Left ventricle myocardium superior (tissue), 1 donor: ENCODE measurements around the gene ZNHIT3. TPM values are rescaled to one million over a fixed set of nuclear protein-coding genes. Genes with fewer than 3 reads are reported as not detected.
A peak's percentile ranks its signal among the peaks of the same experiment; 100 is the strongest.

ENCODE experiments used
- ATAC-seq: fragments of 200-7000 bp; cut with Tn5 transposase; one replicate; pipeline ENCODE4 v1.9.1; 2020; ENCODE audit warnings: mild to moderate bottlenecking, moderate library complexity
- DNase-seq: peaks from one replicate; pipeline ENCODE4 v3.0.0-alpha.2; 2020
- intact Hi-C: fragments of 100-400 bp; cut with micrococcal nuclease; formaldehyde crosslinking; loops from one replicate; pipeline ENCODE4 v1.11.0; 2022
- total RNA-seq: library from RNA; stranded (reverse); fragmentation: NEBNext Ultra II Directional; extraction: Animal tissue kit (Norgen Biotek cat#: 25700); gene quantifications from one replicate; pipeline ENCODE4 v1.2.1, GENCODE V29; 2021
- donor health status: DM: no; HTN: yes; CAD: no; lungs with severe emphysema.

The ZNHIT3 gene
- total RNA-seq, 1 donor from 2014 or later: 22.1 TPM

GRCh38 chr17:36535669-36536081, 49.2 kb downstream of the ZNHIT3 start:
- intact Hi-C loops: no loop called here
- DNase-seq (no peak), ATAC-seq (no peak)

DNA sequence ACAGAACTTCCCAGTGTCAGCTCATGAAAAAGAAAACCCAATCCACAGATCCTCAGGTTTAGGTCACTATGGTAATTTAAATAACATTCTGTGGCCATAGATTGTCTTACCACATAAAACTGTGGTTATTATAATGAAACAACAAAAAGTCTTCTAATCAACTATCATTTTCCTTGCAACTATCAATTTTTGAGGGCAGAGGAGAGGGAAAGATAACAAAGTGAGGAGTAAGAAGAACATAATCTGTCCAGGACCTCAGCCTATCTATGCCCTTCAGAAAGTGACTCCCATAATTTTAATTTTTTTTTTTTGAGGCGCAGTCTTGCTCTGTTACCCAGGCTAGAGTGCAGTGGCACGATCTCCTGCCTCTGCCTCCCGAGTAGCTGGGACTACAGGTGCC, 54.2 kb downstream of the ZNHIT3 start:
- DNase-seq (no peak), ATAC-seq (no peak)
- intact Hi-C loops: no loop called here

DNA sequence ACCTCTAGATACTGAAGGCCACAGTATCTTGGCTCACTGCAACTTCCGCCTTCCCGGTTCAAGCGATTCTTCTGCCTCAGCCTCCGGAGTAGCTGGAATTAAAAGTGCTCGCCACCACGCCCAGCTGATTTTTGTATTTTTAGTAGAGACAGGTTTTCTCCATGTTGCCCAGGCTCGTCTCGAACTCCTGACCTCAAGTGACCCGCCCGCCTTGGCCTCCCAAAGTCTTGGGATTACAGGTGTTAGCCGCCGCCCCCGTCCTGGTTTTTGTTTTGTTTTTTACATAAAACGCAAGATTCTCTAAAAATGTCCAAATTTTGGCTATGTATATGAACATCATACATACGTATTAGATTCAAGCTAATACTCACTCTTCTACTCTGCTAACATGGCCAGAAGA, 56.3 kb downstream of the ZNHIT3 start:
- no peak for ATAC-seq
- intact Hi-C loops: no loop called here
- no peak for DNase-seq

GRCh38 chr17:36544044-36544306, 57.5 kb downstream of the ZNHIT3 start:
- intact Hi-C loops: no loop called here
- no peak for DNase-seq
- ATAC-seq: peak; percentile 1

GRCh38 chr17:36544307-36545076, 58.0 kb downstream of the ZNHIT3 start, which contains the start of gene GGNBP2:
TSS of gene GGNBP2 (plus strand) at chr17:36544919. CDS start at chr17:36545725, 806 bp downstream.
- intact Hi-C loops: no loop called here
- peak; percentile 96 for DNase-seq
- peak; percentile 92 for ATAC-seq

GRCh38 chr17:36545077-36545464, 58.6 kb downstream of the ZNHIT3 start:
- no peak for DNase-seq
- ATAC-seq: peak; percentile 69
- intact Hi-C loops: no loop called here

Other genes with a start within 250 kb of the ZNHIT3 start
- 0.20 TPM for gene TBC1D3I, start 222.1 kb upstream of the ZNHIT3 start, total RNA-seq
- not detected for gene TBC1D3G, start 162.8 kb upstream of the ZNHIT3 start, total RNA-seq
- not detected for gene TBC1D3H, start 98.2 kb upstream of the ZNHIT3 start, total RNA-seq
- gene MYO19, start 48.2 kb downstream of the ZNHIT3 start, total RNA-seq: 20.0 TPM
- 3.5 TPM for gene PIGW, start 48.3 kb downstream of the ZNHIT3 start, total RNA-seq
- gene GGNBP2, start 58.2 kb downstream of the ZNHIT3 start, total RNA-seq: 41.8 TPM
- gene DHRS11, start 105.2 kb downstream of the ZNHIT3 start, total RNA-seq: 13.5 TPM
- 9.2 TPM for gene MRM1, start 114.9 kb downstream of the ZNHIT3 start, total RNA-seq